HG03064 (cell line): ENCODE data around the gene POU2F2.

ENCODE experiments used
- ATAC-seq: cut with Tn5 transposase; IDR thresholded peaks from one replicate; pipeline ENCODE4 v1.9.1; 2021; ENCODE audit warnings: low read depth; ENCODE audit not compliant: unreplicated experiment

Gene POU2F2

GRCh38 chr19:42129399-42130253 lies 2.6 kb downstream of the POU2F2 start:
- peak; percentile 49 for ATAC-seq

- no peak for ATAC-seq
These were observed 5.7 kb downstream of the POU2F2 start for GRCh38 chr19:42126574-42126973.

GRCh38 chr19:42125536-42125935 lies 6.7 kb downstream of the POU2F2 start:
- ATAC-seq: no peak

GRCh38 chr19:42124386-42124901 lies 7.8 kb downstream of the POU2F2 start:
- ATAC-seq: no peak

DNA sequence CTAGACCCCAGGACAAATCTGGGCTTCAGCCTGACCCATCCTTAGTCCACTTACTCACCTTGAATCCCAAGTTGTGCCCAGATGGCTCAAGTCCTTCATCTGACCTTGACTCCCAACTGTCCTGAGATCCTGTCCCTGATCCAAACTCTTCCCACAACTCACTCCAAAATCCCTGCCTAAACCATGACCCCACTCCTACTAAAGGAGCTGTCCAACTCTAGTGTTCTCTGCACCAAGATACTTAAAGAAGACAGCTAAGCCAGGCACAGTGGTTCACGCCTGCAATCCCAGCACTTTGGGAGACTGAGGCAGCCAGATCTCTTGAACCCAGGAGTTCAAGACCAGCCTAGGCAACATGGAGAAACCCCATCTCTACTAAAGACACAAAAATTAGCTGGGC lies 8.5 kb downstream of the POU2F2 start:
- ATAC-seq: no peak

DNA sequence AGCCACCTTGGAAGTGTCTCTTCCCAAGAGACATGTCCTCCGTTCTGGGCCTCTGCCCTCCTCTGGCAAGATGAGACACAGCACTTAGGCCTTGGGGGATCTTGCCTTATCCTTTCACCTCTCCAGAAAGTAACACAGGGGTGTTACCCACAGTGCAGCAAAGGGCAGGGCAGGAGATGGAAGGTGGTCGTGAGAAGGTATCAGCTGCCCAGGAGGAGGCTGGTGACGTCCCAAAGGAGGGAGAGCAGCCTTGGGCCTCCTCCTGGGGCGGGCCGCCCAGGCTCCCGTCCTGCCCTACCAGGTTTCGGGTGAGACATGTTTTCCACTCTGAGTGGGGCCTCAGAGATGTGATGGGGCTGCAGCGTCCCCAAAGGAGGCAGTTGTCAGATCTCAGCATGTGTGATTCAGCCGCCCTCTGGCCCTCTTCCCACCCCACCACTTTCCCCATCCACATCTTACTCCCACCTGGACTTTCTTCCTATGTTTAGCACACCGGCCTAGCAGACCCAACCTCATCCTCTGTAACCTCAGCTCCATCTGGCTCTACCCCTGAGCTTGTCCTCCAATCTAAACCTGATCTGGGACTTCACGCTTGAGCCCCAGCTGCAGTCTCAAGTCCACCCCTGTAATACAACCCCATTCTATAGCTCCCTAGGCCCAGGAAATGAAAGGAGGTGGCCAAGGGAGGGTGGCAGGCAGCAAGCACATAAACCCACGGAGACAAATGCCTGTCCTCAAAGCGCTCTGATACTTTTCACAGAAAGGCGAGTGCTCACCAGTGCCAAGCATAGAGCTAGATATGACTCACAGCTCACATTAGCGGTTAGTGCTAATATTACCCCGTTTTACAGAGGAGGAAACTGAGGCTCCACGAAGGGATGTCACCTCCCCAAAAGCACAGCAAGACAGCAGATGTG lies 9.3 kb downstream of the POU2F2 start:
- ATAC-seq: no peak

GRCh38 chr19:42121656-42122069 lies 10.6 kb downstream of the POU2F2 start:
- no peak for ATAC-seq

DNA sequence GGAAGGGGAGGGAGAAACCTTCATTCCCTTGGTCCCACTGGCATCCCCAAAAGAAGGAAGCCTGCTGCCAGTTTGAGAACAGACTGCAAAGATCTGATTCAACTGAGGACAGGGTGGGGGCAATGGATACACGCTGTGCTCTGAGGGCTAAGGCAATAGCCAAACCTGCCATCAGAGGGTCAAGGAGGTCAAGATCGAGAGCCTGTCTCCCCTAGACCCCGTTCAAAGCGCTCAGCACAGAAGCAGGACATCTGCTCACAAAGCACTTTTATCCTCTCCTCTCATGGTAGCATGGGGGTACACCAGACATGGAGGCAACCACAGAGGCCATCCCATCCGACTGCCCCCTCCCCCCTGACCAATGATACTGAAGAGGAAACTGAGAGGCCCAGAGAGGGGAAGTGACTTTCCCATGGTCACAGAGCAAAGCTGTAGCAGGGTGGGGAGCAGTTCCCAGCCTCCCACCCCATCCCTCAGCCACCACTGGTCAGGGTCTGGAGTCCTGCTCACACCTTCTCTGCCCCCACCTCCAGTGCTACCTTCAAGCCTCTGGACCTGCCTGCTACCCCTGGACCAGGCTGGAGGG lies 11.1 kb downstream of the POU2F2 start:
- no peak for ATAC-seq

- ATAC-seq: no peak
These were observed 11.8 kb downstream of the POU2F2 start for GRCh38 chr19:42120276-42120980.

- no peak for ATAC-seq
These were observed 15.2 kb downstream of the POU2F2 start for GRCh38 chr19:42117076-42117475.

GRCh38 chr19:42116308-42117075 lies 15.8 kb downstream of the POU2F2 start:
- ATAC-seq: no peak

- ATAC-seq: no peak
These were observed 16.5 kb downstream of the POU2F2 start for GRCh38 chr19:42115705-42116104.

DNA sequence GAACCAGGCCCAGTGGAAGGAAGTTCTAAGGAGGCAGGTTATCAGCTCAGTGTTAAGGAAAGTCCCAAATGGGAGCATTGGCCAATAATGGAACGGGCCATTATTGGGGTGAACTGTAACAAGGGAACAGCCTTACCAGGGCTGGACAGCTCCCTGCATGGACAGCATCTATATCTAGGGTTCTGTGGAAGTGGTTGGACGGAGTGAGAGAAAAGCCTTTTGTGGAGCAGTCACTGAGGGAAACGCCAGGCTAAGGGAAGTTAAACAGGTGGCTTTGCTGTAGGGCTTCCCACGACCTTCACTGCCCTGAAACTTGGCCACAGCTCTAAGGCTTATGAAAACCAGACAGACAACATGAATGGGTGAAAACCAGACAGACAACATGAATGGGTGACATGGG lies 17.0 kb downstream of the POU2F2 start:
- ATAC-seq: no peak

- ATAC-seq: no peak
These were observed 17.8 kb downstream of the POU2F2 start for GRCh38 chr19:42114412-42114811.

DNA sequence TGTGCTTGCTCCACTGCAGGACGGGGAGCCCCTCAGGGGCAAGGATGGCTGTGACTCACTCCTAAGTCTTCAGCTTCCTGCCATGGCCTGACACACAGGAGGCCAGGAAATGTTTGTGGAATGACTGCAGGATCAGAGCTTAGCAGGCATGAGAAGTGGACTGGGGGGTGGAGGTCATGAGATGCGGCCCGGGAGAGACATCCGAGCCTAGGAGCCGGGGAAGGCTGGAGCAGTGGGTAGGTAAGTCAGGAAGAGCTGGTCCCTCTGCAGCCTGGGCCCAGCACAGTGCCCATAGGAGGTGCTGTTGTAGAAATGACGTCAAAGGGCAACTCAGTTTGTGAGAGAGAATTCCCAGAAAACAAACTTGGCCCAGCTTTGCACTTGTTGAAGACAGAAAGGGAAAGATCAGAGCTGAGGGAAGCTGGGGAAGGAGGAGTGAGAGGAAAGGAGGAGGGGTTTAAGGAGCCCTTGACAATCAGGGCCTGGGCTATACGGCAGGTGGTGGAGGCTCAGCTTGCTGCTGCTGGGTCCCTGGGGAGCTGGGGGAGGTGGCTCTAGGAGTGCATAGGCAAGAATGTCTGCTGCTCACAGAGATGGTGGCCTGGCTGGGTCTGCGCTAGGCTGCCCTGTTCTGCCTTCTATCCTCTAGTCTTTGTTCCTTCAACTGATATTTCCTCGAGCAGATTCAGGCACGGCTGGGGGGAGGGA lies 18.5 kb downstream of the POU2F2 start:
- no peak for ATAC-seq

GRCh38 chr19:42111811-42112210 lies 20.4 kb downstream of the POU2F2 start:
- ATAC-seq: no peak

DNA sequence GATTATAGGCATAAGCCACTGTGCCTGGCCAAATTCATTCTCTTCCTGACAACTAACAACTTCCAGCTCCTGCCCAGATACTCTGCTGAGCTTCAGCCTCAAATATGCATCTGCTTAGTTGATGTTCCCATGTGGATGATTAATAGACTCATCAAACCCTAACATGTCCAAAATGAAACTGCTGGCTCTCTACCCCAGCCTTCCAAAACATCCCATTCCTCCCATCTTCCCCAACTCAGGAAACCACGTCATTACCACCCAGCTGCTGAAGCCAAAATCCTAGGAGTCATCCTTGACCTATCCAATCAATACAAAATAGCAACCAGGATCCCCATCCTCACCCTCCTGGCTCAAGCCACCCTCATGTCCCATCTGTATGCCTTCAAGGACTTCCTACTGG lies 20.9 kb downstream of the POU2F2 start:
- ATAC-seq: no peak

DNA sequence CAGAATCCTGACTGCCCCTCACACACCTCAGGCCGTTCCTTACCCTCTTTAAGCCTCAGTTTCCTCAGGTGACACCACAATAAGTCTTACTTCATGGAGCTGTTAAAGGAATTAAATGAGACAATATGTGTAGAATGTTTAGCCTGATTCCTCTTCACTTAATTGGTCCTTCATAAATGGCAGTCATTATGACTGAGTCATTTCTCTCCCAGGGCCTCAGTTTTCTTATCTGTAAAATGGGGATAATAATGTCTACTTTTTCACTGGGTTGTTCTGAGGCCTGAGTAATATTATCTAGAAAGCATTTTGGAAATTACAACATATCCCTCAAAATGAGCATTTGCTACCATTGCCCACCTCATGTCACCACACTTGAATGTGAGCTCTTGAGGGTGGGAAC lies 21.6 kb downstream of the POU2F2 start:
- ATAC-seq: no peak

DNA sequence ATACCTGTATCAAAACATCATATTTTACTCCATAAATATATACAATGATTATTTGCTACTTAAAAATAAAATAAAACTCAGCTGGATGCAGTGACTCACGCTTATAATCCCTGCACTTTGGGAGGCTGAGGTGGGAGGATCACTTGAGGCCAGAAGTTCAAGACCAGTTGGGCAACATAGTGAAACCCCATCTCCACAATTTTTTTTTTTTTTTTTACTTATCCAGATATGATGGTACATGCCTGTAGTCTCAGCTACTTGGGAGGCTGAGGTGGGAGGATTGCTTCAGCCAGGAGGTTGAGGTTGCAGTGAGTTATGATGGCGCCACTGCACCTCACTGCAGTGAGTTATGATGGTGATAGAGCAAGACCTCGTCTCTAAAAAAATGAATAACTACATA lies 22.4 kb downstream of the POU2F2 start:
- ATAC-seq: no peak
